OCI-LY1 (cell line): ENCODE results near the gene PODXL2.

ENCODE experiments used
- H2AFZ ChIP-seq: fragments of 200-600 bp; sonication (generic), shearing (Covaris generic); 2 replicates; pipeline ENCODE4 v1.6.0; 2014; ENCODE audit warnings: antibody characterized with exemption, mild to moderate bottlenecking, low read length
- H3F3A ChIP-seq: fragments of 200-600 bp; sonication (generic), shearing (Covaris generic); 2 replicates; pipeline ENCODE4 v1.6.0; 2014; ENCODE audit warnings: mild to moderate bottlenecking, antibody characterized with exemption, low read length, moderate library complexity; ENCODE audit not compliant: insufficient read depth
- H3K27ac ChIP-seq: fragments of 200-600 bp; sonication (generic); 2 replicates; pipeline ENCODE4 v1.5.1; 2014; ENCODE audit warnings: low read length, mixed run types, mild to moderate bottlenecking, low read depth; ENCODE audit not compliant: poor library complexity, severe bottlenecking
- H3K27me3 ChIP-seq: fragments of 200-600 bp; sonication (generic); 2 replicates; pipeline ENCODE4 v1.6.0; 2014; ENCODE audit warnings: antibody characterized with exemption, mild to moderate bottlenecking, low read length, moderate library complexity; ENCODE audit not compliant: insufficient read depth
- H3K36me3 ChIP-seq: fragments of 200-600 bp; sonication (generic); 2 replicates; pipeline ENCODE4 v1.6.1; 2014; ENCODE audit warnings: mild to moderate bottlenecking, antibody characterized with exemption, low read length, moderate library complexity, mixed read lengths; ENCODE audit not compliant: insufficient read depth
- H3K4me1 ChIP-seq: fragments of 200-600 bp; sonication (generic); 2 replicates; pipeline ENCODE4 v1.5.1; 2014; ENCODE audit warnings: mild to moderate bottlenecking, low read length, moderate library complexity; ENCODE audit not compliant: insufficient read depth, severe bottlenecking
- H3K4me2 ChIP-seq: fragments of 200-600 bp; sonication (generic), shearing (Covaris generic); 2 replicates; pipeline ENCODE4 v1.6.1; 2014; ENCODE audit warnings: low read length
- H3K4me3 ChIP-seq: fragments of 200-600 bp; sonication (generic); 2 replicates; pipeline ENCODE4 v1.5.1; 2014; ENCODE audit warnings: low read length, low read depth, mild to moderate bottlenecking, mixed read lengths; ENCODE audit not compliant: poor library complexity, severe bottlenecking
- H3K79me2 ChIP-seq: fragments of 200-600 bp; shearing (Covaris generic); 2 replicates; pipeline ENCODE4 v1.6.1; 2016; ENCODE audit warnings: mixed run types, low read length, mixed read lengths; ENCODE audit not compliant: insufficient read depth
- H3K9ac ChIP-seq: fragments of 200-600 bp; sonication (generic), shearing (Covaris generic); 2 replicates; pipeline ENCODE4 v1.6.1; 2014; ENCODE audit warnings: mild to moderate bottlenecking, low read length, mixed read lengths
- H3K9me2 ChIP-seq: fragments of 200-600 bp; sonication (generic), shearing (Covaris generic); 2 replicates; pipeline ENCODE4 v1.6.1; 2014; ENCODE audit warnings: low read depth, mild to moderate bottlenecking, low read length, mixed read lengths
- H3K9me3 ChIP-seq: fragments of 200-600 bp; shearing (Covaris generic); 2 replicates; pipeline ENCODE4 v1.6.1; 2014; ENCODE audit warnings: low read length, mixed read lengths
- H4K20me1 ChIP-seq: fragments of 200-600 bp; sonication (generic), shearing (Covaris generic); 2 replicates; pipeline ENCODE4 v1.6.0; 2016; ENCODE audit warnings: mild to moderate bottlenecking, low read length; ENCODE audit not compliant: insufficient read depth
- CTCF ChIP-seq: fragments of 200-600 bp; sonication (generic), shearing (Covaris generic); IDR thresholded peaks from 2 replicates; pipeline ENCODE4 v1.5.1; 2017; ENCODE audit warnings: mild to moderate bottlenecking, antibody characterized with exemption, low read length, moderate library complexity, mixed read lengths
- EZH2 ChIP-seq: fragments of 200-600 bp; sonication (generic), shearing (Covaris generic); IDR thresholded peaks from 2 replicates; pipeline ENCODE4 v1.8.0; 2017; ENCODE audit warnings: borderline replicate concordance, mixed run types, mild to moderate bottlenecking, antibody characterized with exemption, low read length, moderate library complexity, mixed read lengths

The PODXL2 gene

DNA sequence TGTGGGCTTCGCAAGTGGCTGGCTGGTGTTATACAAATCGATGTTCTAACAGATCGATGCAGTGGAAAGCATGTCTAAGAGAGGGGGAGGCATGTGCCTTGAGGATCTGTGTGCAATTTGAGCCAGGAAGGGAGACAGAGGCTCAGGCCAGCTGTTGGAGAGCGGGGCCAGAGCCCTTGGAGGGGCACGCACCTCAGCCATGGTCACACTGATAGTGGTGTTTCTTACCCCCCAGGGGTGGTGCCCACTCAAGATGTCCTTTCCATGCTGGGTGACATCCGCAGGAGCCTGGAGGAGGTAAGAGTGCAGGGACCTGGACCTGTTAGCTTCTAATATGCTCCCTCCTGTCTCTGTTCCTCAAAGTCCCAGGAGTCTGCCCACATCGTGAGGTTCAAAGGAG is 39.9 kb downstream of the PODXL2 start:
- Histone ChIP-seq H3K9ac (no peak overlapping the region), H3K9me3 (no peaks in the 10 kb centered on the region), H3K36me3 (peaks cover 15% of the 10 kb centered on the region), H4K20me1 (no peaks in the 10 kb centered on the region), H2AFZ (no peak overlapping the region), H3K9me2 (no peaks in the 10 kb centered on the region), H3K27me3 (no peaks in the 10 kb centered on the region), H3F3A (no peaks in the 10 kb centered on the region), H3K4me3 (no peak overlapping the region), H3K4me2 (no peak overlapping the region), H3K27ac (no peak overlapping the region), H3K79me2 (no peaks in the 10 kb centered on the region), H3K4me1 (peaks cover 16% of the 10 kb centered on the region)
- TF ChIP-seq EZH2: no peak
- TF ChIP-seq CTCF: no peak

DNA sequence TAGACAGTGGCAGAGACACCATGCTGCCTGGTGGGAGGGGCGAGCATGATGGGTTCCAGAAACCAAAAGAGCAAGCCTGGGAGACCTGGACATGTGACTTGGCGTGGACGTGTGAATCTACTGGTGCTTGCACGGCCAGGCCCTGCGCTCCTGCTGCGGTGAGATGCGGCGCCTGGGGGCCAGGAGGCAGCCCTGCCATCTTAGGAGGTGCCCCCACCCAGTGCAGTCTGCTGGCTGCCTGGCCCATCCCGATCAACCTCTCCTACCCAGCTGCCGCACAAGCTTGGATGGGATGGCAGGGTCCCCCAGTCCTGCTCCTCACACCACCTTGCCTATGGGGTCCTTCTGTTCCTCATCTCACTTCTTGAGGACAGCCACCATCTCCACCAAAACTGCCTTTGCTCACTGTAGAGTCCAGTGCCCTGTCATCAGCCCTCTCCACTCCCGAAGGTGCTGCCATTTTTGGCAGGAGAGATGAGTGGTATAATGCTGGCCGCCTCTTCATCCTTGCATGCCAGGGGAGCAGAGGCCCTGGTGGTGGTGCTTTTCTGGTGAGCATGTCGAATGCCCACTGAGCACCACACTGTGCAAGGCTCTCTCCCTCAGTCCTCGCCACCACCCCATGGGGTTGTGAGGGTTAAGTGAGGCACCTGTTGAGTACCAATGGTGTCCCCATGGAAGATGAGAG is 40.7 kb downstream of the PODXL2 start:
- Histone ChIP-seq H3K9me2 (no peaks in the 10 kb centered on the region), H3K79me2 (no peaks in the 10 kb centered on the region), H4K20me1 (no peaks in the 10 kb centered on the region), H3K4me3 (no peak overlapping the region), H3K27me3 (no peaks in the 10 kb centered on the region), H3K4me2 (no peak overlapping the region), H3K9ac (no peak overlapping the region), H3K27ac (no peak overlapping the region), H3K9me3 (no peaks in the 10 kb centered on the region), H3K36me3 (peaks cover 15% of the 10 kb centered on the region), H3F3A (no peaks in the 10 kb centered on the region), H2AFZ (no peak overlapping the region), H3K4me1 (peaks cover 17% of the 10 kb centered on the region)
- TF ChIP-seq CTCF: no peak
- no peak for TF ChIP-seq EZH2

GRCh38 chr3:127670229-127670559 is 41.2 kb downstream of the PODXL2 start:
- H2AFZ ChIP-seq: no peak overlapping the region
- no peaks in the 10 kb centered on the region for H3K27me3 ChIP-seq
- no peak overlapping the region for H3K4me2 ChIP-seq
- H3F3A ChIP-seq: no peaks in the 10 kb centered on the region
- no peaks in the 10 kb centered on the region for H3K9me3 ChIP-seq
- no peaks in the 10 kb centered on the region for H3K79me2 ChIP-seq
- no peak overlapping the region for H3K4me3 ChIP-seq
- H4K20me1 ChIP-seq: no peaks in the 10 kb centered on the region
- peaks cover 11% of the 10 kb centered on the region; the same call in 1 of the 2 replicates for H3K36me3 ChIP-seq
- H3K4me1 ChIP-seq: peaks cover 17% of the 10 kb centered on the region
- TF ChIP-seq CTCF (no peak), EZH2 (no peak)
- H3K9ac ChIP-seq: no peak overlapping the region
- no peak overlapping the region for H3K27ac ChIP-seq
- H3K9me2 ChIP-seq: no peaks in the 10 kb centered on the region
